MCF 10A (cell line): ENCODE measurements around the gene GNG7. TPM values are rescaled to one million over a fixed set of nuclear protein-coding genes. Genes with fewer than 3 reads are reported as not detected.
"Not testable (repeated sequence)": the region's sequence is repeated elsewhere in the genome, so short reads cannot be mapped to it uniquely, and the experiment has no call there.

Experiments used
- BruUV-seq: library from RNA; stranded (reverse); fragments of 400-500 nt; replicated peaks from 2 replicates; lab custom pipeline; 2021; lab: Mats Ljungman, UMichigan
- CTCF ChIA-PET: fragments of 300-600 bp; sonication (Branson Sonifier 250); formaldehyde crosslinking; extraction: SDS; loops from one replicate; lab custom pipeline; 2021; ENCODE audit warnings: antibody characterized with exemption, inconsistent platforms; lab: Yijun Ruan, JAX
- POLR2A ChIA-PET: fragments of 300-600, 350-650 bp; sonication (Branson Sonifier 250); formaldehyde crosslinking; extraction: SDS; loops from one replicate; lab custom pipeline; 2020; ENCODE audit warnings: antibody characterized with exemption, inconsistent platforms; lab: Yijun Ruan, JAX
- DNase-seq: peaks from one replicate; pipeline ENCODE4 v3.0.0-alpha.2; 2018; ENCODE audit not compliant: unreplicated experiment
- H3K27ac Mint-ChIP-seq: one replicate; pipeline ENCODE4 v1.8.0; 2022; ENCODE audit warnings: mild to moderate bottlenecking, low read depth, mixed read lengths; ENCODE audit not compliant: unreplicated experiment
- H3K27me3 Mint-ChIP-seq: one replicate; pipeline ENCODE4 v1.8.0; 2022; ENCODE audit warnings: mixed read lengths; ENCODE audit not compliant: insufficient read depth, unreplicated experiment
- H3K36me3 Mint-ChIP-seq: one replicate; pipeline ENCODE4 v1.8.0; 2022; ENCODE audit warnings: mild to moderate bottlenecking, moderate library complexity, mixed read lengths; ENCODE audit not compliant: insufficient read depth, unreplicated experiment
- H3K4me1 Mint-ChIP-seq: one replicate; pipeline ENCODE4 v1.8.0; 2022; ENCODE audit warnings: mixed read lengths; ENCODE audit not compliant: insufficient read depth, unreplicated experiment
- H3K4me3 Mint-ChIP-seq: one replicate; pipeline ENCODE4 v1.8.0; 2022; ENCODE audit warnings: mild to moderate bottlenecking, moderate library complexity, mixed read lengths; ENCODE audit not compliant: unreplicated experiment
- H3K9me3 Mint-ChIP-seq: one replicate; pipeline ENCODE4 v1.8.0; 2022; ENCODE audit warnings: mixed read lengths; ENCODE audit not compliant: unreplicated experiment
- CTCF ChIP-seq: fragments of 200-600 bp; IDR thresholded peaks from one replicate; pipeline ENCODE4 v1.8.0; 2022; ENCODE audit warnings: antibody characterized with exemption, mild to moderate bottlenecking; ENCODE audit not compliant: unreplicated experiment
- intact Hi-C: fragments of 100-400 bp; cut with micrococcal nuclease; formaldehyde crosslinking; loops from 2 replicates; pipeline ENCODE4 v1.14.1; 2022
- total RNA-seq: library from RNA; stranded (reverse); gene quantifications from 2 replicates; pipeline ENCODE4 v1.2.3, GENCODE V29; 2022

The GNG7 gene
- total RNA-seq, 1 experiment from 2014 or later: 0.51 TPM

- Mint-ChIP-seq H3K4me1 (peaks cover 9% of the 10 kb centered on the region), H3K9me3 (no peaks in the 10 kb centered on the region), H3K4me3 (no peak overlapping the region), H3K36me3 (peaks cover 5% of the 10 kb centered on the region), H3K27ac (no peak overlapping the region), H3K27me3 (peaks cover 20% of the 10 kb centered on the region)
- BruUV-seq: no TSS peak
- intact Hi-C loops: loop anchor here (5.0 kb wide), 1 partner anchor 299 kb away; no protein-coding TSS in a partner anchor
- POLR2A ChIA-PET: no interaction called here
- TF ChIP-seq CTCF: no peak
- CTCF ChIA-PET: no interaction called here
- no peak for DNase-seq
Measured at GRCh38 chr19:2653218-2653617, 49.3 kb downstream of the GNG7 start.

- TF ChIP-seq CTCF: no peak
- CTCF ChIA-PET: interaction anchor here (0.7 kb wide), 1 partner anchor 141 kb away, joined by 3 read pairs; no protein-coding TSS in a partner anchor
- no peak for DNase-seq
- peaks cover 5% of the 10 kb centered on the region for H3K36me3 Mint-ChIP-seq
- no peak overlapping the region for H3K4me3 Mint-ChIP-seq
- intact Hi-C loops: loop anchor here (5.0 kb wide), 1 partner anchor 300 kb away; no protein-coding TSS in a partner anchor
- peaks cover 9% of the 10 kb centered on the region for H3K4me1 Mint-ChIP-seq
- BruUV-seq: no TSS peak
- H3K9me3 Mint-ChIP-seq: no peaks in the 10 kb centered on the region
- H3K27me3 Mint-ChIP-seq: peaks cover 18% of the 10 kb centered on the region
- POLR2A ChIA-PET: no interaction called here
- no peak overlapping the region for H3K27ac Mint-ChIP-seq
Measured at GRCh38 chr19:2652504-2653099, 49.9 kb downstream of the GNG7 start.

- CTCF ChIA-PET, BruUV-seq, H3K36me3 Mint-ChIP-seq, H3K4me3 Mint-ChIP-seq, H3K9me3 Mint-ChIP-seq, H3K27ac Mint-ChIP-seq, DNase-seq, H3K4me1 Mint-ChIP-seq: not testable (repeated sequence)
- POLR2A ChIA-PET: interaction anchor here (0.6 kb wide), 1 partner anchor 846 kb away, joined by 4 read pairs; no protein-coding TSS in a partner anchor
- intact Hi-C loops: loop anchor here (5.0 kb wide), 1 partner anchor 301 kb away; no protein-coding TSS in a partner anchor
- peaks cover 18% of the 10 kb centered on the region for H3K27me3 Mint-ChIP-seq
Measured at GRCh38 chr19:2651002-2651733, 51.3 kb downstream of the GNG7 start.

- no peak overlapping the region for H3K27ac Mint-ChIP-seq
- TF ChIP-seq CTCF: no peak
- POLR2A ChIA-PET: no interaction called here
- no peak overlapping the region for H3K4me3 Mint-ChIP-seq
- BruUV-seq: no TSS peak
- CTCF ChIA-PET: no interaction called here
- H3K36me3 Mint-ChIP-seq: peaks cover 5% of the 10 kb centered on the region
- H3K4me1 Mint-ChIP-seq: peaks cover 9% of the 10 kb centered on the region
- intact Hi-C loops: loop anchor here (5.0 kb wide), 1 partner anchor 302 kb away; no protein-coding TSS in a partner anchor
- peaks cover 25% of the 10 kb centered on the region for H3K27me3 Mint-ChIP-seq
- H3K9me3 Mint-ChIP-seq: no peaks in the 10 kb centered on the region
- DNase-seq: no peak
Measured at GRCh38 chr19:2650515-2650914, 52.0 kb downstream of the GNG7 start.
